Measurements from ENCODE around the gene MAP3K5. TPM values are rescaled to one million over a fixed set of nuclear protein-coding genes. Genes with fewer than 3 reads are reported as not detected.

Gene MAP3K5
- total and polyA plus RNA-seq, 4 experiments from 2014 or later = 7.3 to 31.7 (median 28.8) TPM

GRCh38 chr6:136676075-136676474, 116.2 kb downstream of the MAP3K5 start:
- Histone ChIP-seq H3K36me3 (ENCODE audit: insufficient read depth, low read length) (no peaks in the 10 kb centered on the region), H3K27ac (ENCODE audit: low read depth, low read length) (no peak overlapping the region), H3K27me3 (ENCODE audit: insufficient read depth, low read length) (no peaks in the 10 kb centered on the region), H3K9me3 (ENCODE audit: control insufficient read depth in 1 of 2, low read length in 2 of 2) (no peaks in the 10 kb centered on the region), H3K4me3 (ENCODE audit: low read length in 2 of 2) (no peak overlapping the region), H3K4me1 (ENCODE audit: insufficient read depth, low read length) (no peaks in the 10 kb centered on the region)
- Mint-ChIP-seq H3K27ac (peak overlapping the region in 1 of 7 donors; percentile 7), H3K27me3 (no peaks in the 10 kb centered on the region), H3K4me1 (peaks cover 0 to 10% (median 4%) of the 10 kb centered on the region in 4 donors), H3K36me3 (peaks cover 36 to 43% of the 10 kb centered on the region in 2 donors), H3K4me3 (no peak overlapping the region), H3K9me3 (peaks cover 0 to 6% (median 0%) of the 10 kb centered on the region in 8 donors)
- POLR2A ChIA-PET (ENCODE audit: partially characterized antibody) = interaction anchor here (1.0 kb wide), 1 partner anchor 16 kb away, joined by 3 read pairs; no protein-coding TSS in a partner anchor
- intact Hi-C loops (cut with micrococcal nuclease) = no loop called here
- no peak for DNase-seq
- CTCF ChIA-PET (ENCODE audit: partially characterized antibody) = interaction anchor here (1.0 to 4.5 kb wide), 4 partner anchors 8 to 116 kb away, joined by 3 to 17 read pairs (median 3); partner anchors contain the start of gene MAP3K5

- CTCF ChIA-PET (ENCODE audit: partially characterized antibody) = interaction anchor here (0.6 to 1.7 kb wide), 2 partner anchors 29 to 119 kb away, joined by 3 to 11 read pairs; partner anchors contain the start of gene MAP3K5
- no peak for DNase-seq
- Histone ChIP-seq H3K4me1 (ENCODE audit: insufficient read depth, low read length) (no peaks in the 10 kb centered on the region), H3K36me3 (ENCODE audit: insufficient read depth, low read length) (no peaks in the 10 kb centered on the region), H3K27me3 (ENCODE audit: insufficient read depth, low read length) (no peaks in the 10 kb centered on the region), H3K4me3 (ENCODE audit: low read length in 2 of 2) (no peak overlapping the region), H3K9me3 (ENCODE audit: control insufficient read depth in 1 of 2, low read length in 2 of 2) (no peaks in the 10 kb centered on the region), H3K27ac (ENCODE audit: low read depth, low read length) (no peak overlapping the region)
- intact Hi-C loops (cut with micrococcal nuclease) = no loop called here
- Mint-ChIP-seq H3K9me3 (peaks cover 0 to 6% (median 0%) of the 10 kb centered on the region in 8 donors), H3K36me3 (peaks cover 38 to 44% of the 10 kb centered on the region in 2 donors), H3K27me3 (no peaks in the 10 kb centered on the region), H3K4me3 (no peak overlapping the region), H3K27ac (no peak overlapping the region), H3K4me1 (peaks cover 0 to 5% (median 0%) of the 10 kb centered on the region in 4 donors)
- POLR2A ChIA-PET (ENCODE audit: partially characterized antibody) = interaction anchor here (1.7 kb wide), 1 partner anchor 119 kb away, joined by 4 read pairs; the partner anchor contains the start of gene MAP3K5
Observed at GRCh38 chr6:136673571-136673970, 118.7 kb downstream of the MAP3K5 start.

- POLR2A ChIA-PET (ENCODE audit: partially characterized antibody) = no interaction called here
- H3K27me3 ChIP-seq (ENCODE audit: insufficient read depth, low read length) = no peaks in the 10 kb centered on the region
- Mint-ChIP-seq H3K4me3 (no peak overlapping the region), H3K27me3 (no peaks in the 10 kb centered on the region), H3K36me3 (peaks cover 34 to 40% of the 10 kb centered on the region in 2 donors), H3K27ac (peak overlapping the region in 1 of 7 donors; percentile 49), H3K9me3 (peaks cover 0 to 6% (median 0%) of the 10 kb centered on the region in 8 donors), H3K4me1 (peaks cover 0 to 4% (median 0%) of the 10 kb centered on the region in 4 donors)
- intact Hi-C loops (cut with micrococcal nuclease) = no loop called here
- no peaks in the 10 kb centered on the region for H3K4me1 ChIP-seq (ENCODE audit: insufficient read depth, low read length)
- no peak for DNase-seq
- no peak overlapping the region for H3K27ac ChIP-seq (ENCODE audit: low read depth, low read length)
- H3K9me3 ChIP-seq (ENCODE audit: control insufficient read depth in 1 of 2, low read length in 2 of 2) = no peaks in the 10 kb centered on the region
- CTCF ChIA-PET (ENCODE audit: partially characterized antibody) = interaction anchor here (1.4 to 1.7 kb wide), 2 partner anchors 28 to 120 kb away, joined by 3 to 11 read pairs; partner anchors contain the start of gene MAP3K5
- H3K36me3 ChIP-seq (ENCODE audit: insufficient read depth, low read length) = no peaks in the 10 kb centered on the region
- no peak overlapping the region for H3K4me3 ChIP-seq (ENCODE audit: low read length in 2 of 2)
Observed at GRCh38 chr6:136672144-136672543, 120.1 kb downstream of the MAP3K5 start.

- Mint-ChIP-seq H3K9me3 (peaks cover 0 to 6% (median 0%) of the 10 kb centered on the region in 8 donors), H3K27me3 (no peaks in the 10 kb centered on the region), H3K4me3 (no peak overlapping the region), H3K4me1 (peaks cover 0 to 4% (median 0%) of the 10 kb centered on the region in 4 donors), H3K27ac (no peak overlapping the region), H3K36me3 (peaks cover 32 to 35% of the 10 kb centered on the region in 2 donors)
- Histone ChIP-seq H3K27ac (ENCODE audit: low read depth, low read length) (no peak overlapping the region), H3K4me3 (ENCODE audit: low read length in 2 of 2) (no peak overlapping the region), H3K36me3 (ENCODE audit: insufficient read depth, low read length) (no peaks in the 10 kb centered on the region), H3K9me3 (ENCODE audit: control insufficient read depth in 1 of 2, low read length in 2 of 2) (no peaks in the 10 kb centered on the region), H3K27me3 (ENCODE audit: insufficient read depth, low read length) (no peaks in the 10 kb centered on the region), H3K4me1 (ENCODE audit: insufficient read depth, low read length) (no peaks in the 10 kb centered on the region)
- DNase-seq = no peak
- POLR2A ChIA-PET (ENCODE audit: partially characterized antibody) = interaction anchor here (1.0 to 1.4 kb wide), 2 partner anchors 123 to 153 kb away, joined by 4 to 7 read pairs; partner anchors contain the start of gene MAP3K5
- intact Hi-C loops (cut with micrococcal nuclease) = no loop called here
- CTCF ChIA-PET (ENCODE audit: partially characterized antibody) = interaction anchor here (0.6 to 2.8 kb wide), 3 partner anchors 25 to 123 kb away, joined by 3 to 16 read pairs (median 10); partner anchors contain the start of gene MAP3K5
Observed at GRCh38 chr6:136669299-136669699, 123.0 kb downstream of the MAP3K5 start.

GRCh38 chr6:136668571-136668970, 123.7 kb downstream of the MAP3K5 start:
- no peak for DNase-seq
- H3K9me3 ChIP-seq (ENCODE audit: control insufficient read depth in 1 of 2, low read length in 2 of 2) = no peaks in the 10 kb centered on the region
- Mint-ChIP-seq H3K4me1 (peaks cover 0 to 2% (median 0%) of the 10 kb centered on the region in 4 donors), H3K36me3 (peaks cover 25 to 33% of the 10 kb centered on the region in 2 donors), H3K4me3 (no peak overlapping the region), H3K27me3 (no peaks in the 10 kb centered on the region), H3K9me3 (peaks cover 0 to 4% (median 0%) of the 10 kb centered on the region in 8 donors), H3K27ac (no peak overlapping the region)
- intact Hi-C loops (cut with micrococcal nuclease) = no loop called here
- no peak overlapping the region for H3K27ac ChIP-seq (ENCODE audit: low read depth, low read length)
- H3K4me1 ChIP-seq (ENCODE audit: insufficient read depth, low read length) = no peaks in the 10 kb centered on the region
- H3K27me3 ChIP-seq (ENCODE audit: insufficient read depth, low read length) = no peaks in the 10 kb centered on the region
- no peak overlapping the region for H3K4me3 ChIP-seq (ENCODE audit: low read length in 2 of 2)
- ChIA-PET CTCF (ENCODE audit: partially characterized antibody) (interaction anchor here (2.2 to 2.8 kb wide), 2 partner anchors 24 to 124 kb away, joined by 10 to 16 read pairs; partner anchors contain the start of gene MAP3K5), POLR2A (ENCODE audit: partially characterized antibody) (interaction anchor here (1.4 kb wide), 1 partner anchor 124 kb away, joined by 7 read pairs; the partner anchor contains the start of gene MAP3K5)
- H3K36me3 ChIP-seq (ENCODE audit: insufficient read depth, low read length) = no peaks in the 10 kb centered on the region

GRCh38 chr6:136666041-136666440, 126.2 kb downstream of the MAP3K5 start:
- no peak overlapping the region for H3K27ac ChIP-seq (ENCODE audit: low read depth, low read length)
- CTCF ChIA-PET (ENCODE audit: partially characterized antibody) = interaction anchor here (0.8 to 3.2 kb wide), 4 partner anchors 18 to 126 kb away, joined by 3 to 22 read pairs (median 4); partner anchors contain the start of gene MAP3K5
- H3K27ac Mint-ChIP-seq = peak overlapping the region in 1 of 7 donors; percentile 34
- no peaks in the 10 kb centered on the region for H3K4me1 ChIP-seq (ENCODE audit: insufficient read depth, low read length)
- peaks cover 15 to 24% of the 10 kb centered on the region in 2 donors for H3K36me3 Mint-ChIP-seq
- H3K4me3 Mint-ChIP-seq = no peak overlapping the region
- H3K36me3 ChIP-seq (ENCODE audit: insufficient read depth, low read length) = no peaks in the 10 kb centered on the region
- H3K27me3 ChIP-seq (ENCODE audit: insufficient read depth, low read length) = no peaks in the 10 kb centered on the region
- H3K4me1 Mint-ChIP-seq = peaks cover 0 to 1% (median 0%) of the 10 kb centered on the region in 4 donors
- no peaks in the 10 kb centered on the region for H3K27me3 Mint-ChIP-seq
- no peak overlapping the region for H3K4me3 ChIP-seq (ENCODE audit: low read length in 2 of 2)
- no peaks in the 10 kb centered on the region for H3K9me3 Mint-ChIP-seq
- no peaks in the 10 kb centered on the region for H3K9me3 ChIP-seq (ENCODE audit: control insufficient read depth in 1 of 2, low read length in 2 of 2)
- DNase-seq = no peak
- POLR2A ChIA-PET (ENCODE audit: partially characterized antibody) = no interaction called here
- intact Hi-C loops (cut with micrococcal nuclease) = no loop called here

- Histone ChIP-seq H3K9me3 (ENCODE audit: control insufficient read depth in 1 of 2, low read length in 2 of 2) (no peaks in the 10 kb centered on the region), H3K36me3 (ENCODE audit: insufficient read depth, low read length) (no peaks in the 10 kb centered on the region), H3K27me3 (ENCODE audit: insufficient read depth, low read length) (no peaks in the 10 kb centered on the region), H3K4me3 (ENCODE audit: low read length in 2 of 2) (no peak overlapping the region), H3K4me1 (ENCODE audit: insufficient read depth, low read length) (no peaks in the 10 kb centered on the region), H3K27ac (ENCODE audit: low read depth, low read length) (no peak overlapping the region)
- POLR2A ChIA-PET (ENCODE audit: partially characterized antibody) = no interaction called here
- H3K27ac Mint-ChIP-seq = peak overlapping the region in 2 of 7 donors; percentile 22 to 37
- no peaks in the 10 kb centered on the region for H3K9me3 Mint-ChIP-seq
- H3K4me3 Mint-ChIP-seq = no peak overlapping the region
- H3K36me3 Mint-ChIP-seq = peaks cover 7 to 19% of the 10 kb centered on the region in 2 donors
- intact Hi-C loops (cut with micrococcal nuclease) = no loop called here
- peaks cover 0 to 4% (median 0%) of the 10 kb centered on the region in 4 donors for H3K4me1 Mint-ChIP-seq
- no peaks in the 10 kb centered on the region for H3K27me3 Mint-ChIP-seq
- CTCF ChIA-PET (ENCODE audit: partially characterized antibody) = no interaction called here
- no peak for DNase-seq
Observed at GRCh38 chr6:136662347-136663237, 129.7 kb downstream of the MAP3K5 start.
